ENCODE data around the gene TACC3.

Gene TACC3

DNA sequence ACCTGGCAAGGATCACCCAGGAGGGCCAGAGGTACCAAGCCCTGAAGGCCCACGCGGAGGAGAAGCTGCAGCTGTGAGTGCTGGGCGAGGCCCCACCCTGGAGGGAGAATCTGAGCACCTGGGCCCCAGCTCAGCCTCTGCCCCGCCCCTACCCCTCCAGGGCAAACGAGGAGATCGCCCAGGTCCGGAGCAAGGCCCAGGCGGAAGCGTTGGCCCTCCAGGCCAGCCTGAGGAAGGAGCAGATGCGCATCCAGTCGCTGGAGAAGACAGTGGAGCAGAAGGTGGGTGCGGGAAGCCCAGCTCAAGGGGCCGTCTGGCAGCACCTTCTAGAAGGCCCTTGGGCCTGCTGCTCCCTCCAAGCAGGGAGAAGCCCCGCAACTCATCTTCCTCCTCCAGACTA, 23.2 kb downstream of the TACC3 start:
- no peak for TF ChIP-seq TCF12 (IDR thresholded peaks at IDR 0.05; ENCODE audit: low read depth)
- no peak for TF ChIP-seq NFIC (IDR thresholded peaks at IDR 0.05)
- TF ChIP-seq MAX (IDR thresholded peaks at IDR 0.05): no peak
- TF ChIP-seq CREB1 (IDR thresholded peaks at IDR 0.05; ENCODE audit: low read depth): no peak
- no peak for TF ChIP-seq EGR1 (IDR thresholded peaks at IDR 0.05)
- TF ChIP-seq FOXM1 (IDR thresholded peaks at IDR 0.05; ENCODE audit: borderline replicate concordance, low read depth): no peak
- TF ChIP-seq CEBPB (IDR thresholded peaks at IDR 0.05): no peak
- no peak for TF ChIP-seq ZBTB7A (IDR thresholded peaks at IDR 0.05; ENCODE audit: low read depth)
- no peak for TF ChIP-seq EP300 (IDR thresholded peaks at IDR 0.05; ENCODE audit: borderline replicate concordance)
- TF ChIP-seq, protein P1, sequence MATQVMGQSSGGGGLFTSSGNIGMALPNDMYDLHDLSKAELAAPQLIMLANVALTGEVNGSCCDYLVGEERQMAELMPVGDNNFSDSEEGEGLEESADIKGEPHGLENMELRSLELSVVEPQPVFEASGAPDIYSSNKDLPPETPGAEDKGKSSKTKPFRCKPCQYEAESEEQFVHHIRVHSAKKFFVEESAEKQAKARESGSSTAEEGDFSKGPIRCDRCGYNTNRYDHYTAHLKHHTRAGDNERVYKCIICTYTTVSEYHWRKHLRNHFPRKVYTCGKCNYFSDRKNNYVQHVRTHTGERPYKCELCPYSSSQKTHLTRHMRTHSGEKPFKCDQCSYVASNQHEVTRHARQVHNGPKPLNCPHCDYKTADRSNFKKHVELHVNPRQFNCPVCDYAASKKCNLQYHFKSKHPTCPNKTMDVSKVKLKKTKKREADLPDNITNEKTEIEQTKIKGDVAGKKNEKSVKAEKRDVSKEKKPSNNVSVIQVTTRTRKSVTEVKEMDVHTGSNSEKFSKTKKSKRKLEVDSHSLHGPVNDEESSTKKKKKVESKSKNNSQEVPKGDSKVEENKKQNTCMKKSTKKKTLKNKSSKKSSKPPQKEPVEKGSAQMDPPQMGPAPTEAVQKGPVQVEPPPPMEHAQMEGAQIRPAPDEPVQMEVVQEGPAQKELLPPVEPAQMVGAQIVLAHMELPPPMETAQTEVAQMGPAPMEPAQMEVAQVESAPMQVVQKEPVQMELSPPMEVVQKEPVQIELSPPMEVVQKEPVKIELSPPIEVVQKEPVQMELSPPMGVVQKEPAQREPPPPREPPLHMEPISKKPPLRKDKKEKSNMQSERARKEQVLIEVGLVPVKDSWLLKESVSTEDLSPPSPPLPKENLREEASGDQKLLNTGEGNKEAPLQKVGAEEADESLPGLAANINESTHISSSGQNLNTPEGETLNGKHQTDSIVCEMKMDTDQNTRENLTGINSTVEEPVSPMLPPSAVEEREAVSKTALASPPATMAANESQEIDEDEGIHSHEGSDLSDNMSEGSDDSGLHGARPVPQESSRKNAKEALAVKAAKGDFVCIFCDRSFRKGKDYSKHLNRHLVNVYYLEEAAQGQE (IDR thresholded peaks at IDR 0.05; ENCODE audit: low read depth): no peak
- TF ChIP-seq, protein P2, sequence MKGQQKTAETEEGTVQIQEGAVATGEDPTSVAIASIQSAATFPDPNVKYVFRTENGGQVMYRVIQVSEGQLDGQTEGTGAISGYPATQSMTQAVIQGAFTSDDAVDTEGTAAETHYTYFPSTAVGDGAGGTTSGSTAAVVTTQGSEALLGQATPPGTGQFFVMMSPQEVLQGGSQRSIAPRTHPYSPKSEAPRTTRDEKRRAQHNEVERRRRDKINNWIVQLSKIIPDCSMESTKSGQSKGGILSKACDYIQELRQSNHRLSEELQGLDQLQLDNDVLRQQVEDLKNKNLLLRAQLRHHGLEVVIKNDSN (IDR thresholded peaks at IDR 0.05): no peak
- TF ChIP-seq RAD21 (IDR thresholded peaks at IDR 0.05; ENCODE audit: low read depth): no peak
- TF ChIP-seq YY1 (IDR thresholded peaks at IDR 0.05; ENCODE audit: low read depth): no peak
- no peak for TF ChIP-seq TEAD4 (IDR thresholded peaks at IDR 0.05)
- no peak for TF ChIP-seq TAF1 (IDR thresholded peaks at IDR 0.05; ENCODE audit: low read depth)

DNA sequence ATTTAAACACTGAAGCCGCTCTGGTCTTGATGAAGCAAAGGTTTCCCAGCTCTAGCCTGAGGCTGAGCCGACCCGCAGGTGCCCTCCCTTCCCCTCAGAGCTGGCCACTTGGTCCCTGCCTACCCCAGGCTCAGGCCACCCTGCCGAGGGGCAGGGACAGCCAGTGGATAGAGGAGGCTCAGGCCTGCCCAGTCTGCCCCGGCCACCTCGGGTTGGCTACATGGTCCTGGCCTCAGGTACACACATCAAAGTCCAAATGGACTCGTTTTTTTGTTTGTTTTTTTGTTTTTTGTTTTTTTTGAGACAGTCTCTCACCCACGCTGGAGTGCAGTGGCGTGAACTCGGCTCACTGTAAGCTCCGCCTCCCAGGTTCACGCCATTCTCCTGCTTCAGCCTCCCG, 23.8 kb downstream of the TACC3 start:
- TF ChIP-seq NFIC (IDR thresholded peaks at IDR 0.05) (no peak), YY1 (IDR thresholded peaks at IDR 0.05; ENCODE audit: low read depth) (no peak), EGR1 (IDR thresholded peaks at IDR 0.05) (no peak), RAD21 (IDR thresholded peaks at IDR 0.05; ENCODE audit: low read depth) (no peak), TAF1 (IDR thresholded peaks at IDR 0.05; ENCODE audit: low read depth) (no peak), CEBPB (IDR thresholded peaks at IDR 0.05) (no peak), FOXM1 (IDR thresholded peaks at IDR 0.05; ENCODE audit: borderline replicate concordance, low read depth) (no peak), TCF12 (IDR thresholded peaks at IDR 0.05; ENCODE audit: low read depth) (no peak), ZBTB7A (IDR thresholded peaks at IDR 0.05; ENCODE audit: low read depth) (no peak), MAX (IDR thresholded peaks at IDR 0.05) (no peak)
- TF ChIP-seq, protein P2 (IDR thresholded peaks at IDR 0.05): no peak
- TF ChIP-seq, protein P1 (IDR thresholded peaks at IDR 0.05; ENCODE audit: low read depth): no peak

DNA sequence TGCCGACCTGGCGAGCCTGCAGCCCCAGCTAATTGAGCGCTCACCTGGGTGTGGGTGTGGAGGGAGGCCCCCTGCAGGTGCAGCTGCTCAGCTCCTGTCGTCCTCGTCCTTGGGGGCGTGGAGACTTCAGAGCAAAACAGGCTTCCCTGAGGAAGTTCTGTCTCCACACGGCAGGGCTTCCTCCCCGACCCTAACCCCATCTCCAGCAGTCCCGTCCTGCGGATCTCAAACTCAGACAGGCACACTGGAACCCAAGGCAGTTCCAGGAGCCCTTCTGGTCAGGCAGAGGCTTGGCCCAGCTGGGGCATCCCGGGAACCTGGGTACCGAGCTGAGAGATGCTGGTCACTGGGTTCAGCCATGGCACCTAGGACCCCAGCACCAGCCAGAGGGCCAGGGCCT, 24.4 kb downstream of the TACC3 start:
- TF ChIP-seq FOXM1 (IDR thresholded peaks at IDR 0.05; ENCODE audit: borderline replicate concordance, low read depth) (no peak), EP300 (IDR thresholded peaks at IDR 0.05; ENCODE audit: borderline replicate concordance) (no peak), TAF1 (IDR thresholded peaks at IDR 0.05; ENCODE audit: low read depth) (no peak), TCF12 (IDR thresholded peaks at IDR 0.05; ENCODE audit: low read depth) (0 out of 2 replicates have a peak, but pooled peaks have one; percentile 26), CEBPB (IDR thresholded peaks at IDR 0.05) (no peak)
- TF ChIP-seq, protein P1 (IDR thresholded peaks at IDR 0.05; ENCODE audit: low read depth): no peak

DNA sequence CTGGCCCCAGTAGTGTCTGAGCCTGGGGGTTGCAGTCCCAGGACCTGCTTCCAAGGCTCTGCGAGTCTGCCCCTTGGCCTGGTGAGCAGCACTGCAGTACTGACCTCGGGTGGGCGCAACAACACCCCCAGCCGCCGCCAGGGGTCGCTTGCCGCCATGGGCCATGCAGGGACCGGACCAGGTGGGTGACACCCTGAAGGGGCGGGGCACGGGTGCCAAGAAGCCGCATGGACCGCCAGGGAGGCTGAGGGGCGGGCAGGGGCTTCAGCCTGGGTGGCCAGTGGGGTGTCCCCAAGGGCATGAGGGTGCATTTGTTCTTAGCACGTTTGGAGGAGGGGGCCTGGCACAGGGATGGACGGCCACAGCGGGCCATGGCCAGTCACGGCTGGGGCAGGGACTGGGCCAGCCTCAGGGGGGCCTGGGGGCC, 25.0 kb downstream of the TACC3 start:
- no peak for TF ChIP-seq TCF12 (IDR thresholded peaks at IDR 0.05; ENCODE audit: low read depth)
- TF ChIP-seq EP300 (IDR thresholded peaks at IDR 0.05; ENCODE audit: borderline replicate concordance): no peak
- no peak for TF ChIP-seq FOXM1 (IDR thresholded peaks at IDR 0.05; ENCODE audit: borderline replicate concordance, low read depth)
- TF ChIP-seq CEBPB (IDR thresholded peaks at IDR 0.05): no peak
- TF ChIP-seq NFIC (IDR thresholded peaks at IDR 0.05): no peak
- TF ChIP-seq, protein P2 (IDR thresholded peaks at IDR 0.05): no peak
- TF ChIP-seq TEAD4 (IDR thresholded peaks at IDR 0.05): no peak
- no peak for TF ChIP-seq ZBTB7A (IDR thresholded peaks at IDR 0.05; ENCODE audit: low read depth)
- no peak for TF ChIP-seq TAF1 (IDR thresholded peaks at IDR 0.05; ENCODE audit: low read depth)
- TF ChIP-seq RAD21 (IDR thresholded peaks at IDR 0.05; ENCODE audit: low read depth): no peak
- no peak for TF ChIP-seq EGR1 (IDR thresholded peaks at IDR 0.05)
- TF ChIP-seq, protein P1 (IDR thresholded peaks at IDR 0.05; ENCODE audit: low read depth): no peak
